GM19351 (cell line): ENCODE results near the gene PRIMA1.

Source experiments
- ATAC-seq: cut with Tn5 transposase; IDR thresholded peaks from one replicate; pipeline ENCODE4 v1.9.1; 2021; ENCODE audit warnings: mild to moderate bottlenecking, moderate library complexity; ENCODE audit not compliant: unreplicated experiment

Gene PRIMA1

DNA sequence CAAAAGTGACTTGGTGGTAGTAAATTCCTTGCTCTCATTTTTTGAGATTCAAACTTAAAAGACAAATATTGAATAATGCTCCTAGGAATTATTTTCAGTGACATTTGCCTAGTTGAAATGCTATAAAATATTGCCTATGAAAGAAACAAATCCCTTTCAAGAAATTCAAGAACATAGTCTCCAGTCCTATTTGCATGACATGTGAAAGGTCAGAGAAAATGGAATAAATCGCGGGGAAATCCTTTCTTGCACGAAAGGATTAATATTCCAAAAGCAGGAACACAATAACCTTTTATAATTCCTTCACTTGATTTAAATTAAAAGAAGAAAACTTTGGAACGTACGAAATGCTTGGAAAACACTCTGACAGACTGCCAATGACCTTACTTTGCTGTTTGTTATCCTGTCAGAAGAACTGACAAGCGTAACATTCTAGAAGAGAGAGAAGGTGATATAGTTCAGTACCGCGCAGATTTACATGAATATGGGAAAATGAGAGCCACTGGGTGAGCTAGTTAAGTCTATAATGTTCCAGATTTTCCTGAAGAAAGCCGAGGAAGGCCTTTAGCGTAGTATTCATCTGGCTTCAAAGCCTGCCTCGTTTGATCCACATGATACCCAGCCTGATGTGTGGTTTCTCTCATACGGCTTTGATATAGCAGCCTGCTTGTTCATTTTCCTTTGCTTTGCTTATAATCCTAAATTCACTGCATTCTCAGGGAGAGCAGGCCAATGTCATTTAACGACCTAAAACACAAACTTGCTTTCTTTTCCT, 103.0 kb downstream of the PRIMA1 start:
- ATAC-seq = no peak

- no peak for ATAC-seq
These were observed 105.1 kb downstream of the PRIMA1 start for GRCh38 chr14:93683226-93683625.

DNA sequence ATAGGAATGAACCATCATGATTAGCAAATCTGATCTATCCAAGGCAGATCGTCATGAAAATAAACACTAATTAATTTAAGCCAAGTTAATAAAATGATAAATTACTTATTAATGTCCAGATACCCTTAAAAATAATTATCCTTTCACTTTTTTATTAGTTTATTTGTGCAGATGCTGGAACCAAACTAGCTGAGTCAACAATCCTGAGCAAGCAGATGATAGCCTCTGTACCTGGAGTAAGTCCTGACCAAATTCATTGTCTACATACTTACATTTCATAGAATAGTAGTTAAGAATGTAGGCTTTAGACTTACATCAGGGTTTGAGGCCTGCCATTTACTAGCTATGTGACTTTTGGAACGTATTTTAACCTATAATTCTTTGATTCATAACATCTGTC, 105.8 kb downstream of the PRIMA1 start:
- no peak for ATAC-seq

DNA sequence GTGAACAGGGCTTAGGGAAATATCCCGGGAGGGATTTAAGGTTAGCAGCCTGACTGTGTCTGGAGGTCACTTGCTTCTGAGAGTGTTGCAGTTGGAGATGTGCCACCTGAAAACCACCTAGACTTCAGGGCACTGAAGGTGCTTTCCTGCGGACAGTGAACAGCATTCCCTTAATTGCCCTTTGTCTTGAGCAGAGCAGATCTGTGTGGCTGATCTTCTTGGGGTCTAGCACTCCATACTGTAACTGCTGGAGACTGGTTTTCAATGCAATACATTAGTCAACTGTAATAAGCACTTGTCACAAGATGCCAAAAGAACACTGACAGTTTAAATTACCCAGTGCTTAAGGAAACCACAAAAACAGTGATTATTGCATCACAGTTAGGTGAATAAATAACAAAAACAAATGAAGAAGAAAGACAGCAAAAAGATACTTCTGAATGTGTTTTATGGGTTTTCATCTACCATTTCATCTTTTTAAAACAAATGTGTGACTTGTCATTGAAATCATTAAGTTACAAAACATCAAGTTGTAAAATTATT, 111.8 kb downstream of the PRIMA1 start:
- ATAC-seq = no peak

- ATAC-seq = no peak
These were observed 112.6 kb downstream of the PRIMA1 start for GRCh38 chr14:93675651-93676050.

- ATAC-seq = no peak
These were observed 113.9 kb downstream of the PRIMA1 start for GRCh38 chr14:93674343-93674742.

DNA sequence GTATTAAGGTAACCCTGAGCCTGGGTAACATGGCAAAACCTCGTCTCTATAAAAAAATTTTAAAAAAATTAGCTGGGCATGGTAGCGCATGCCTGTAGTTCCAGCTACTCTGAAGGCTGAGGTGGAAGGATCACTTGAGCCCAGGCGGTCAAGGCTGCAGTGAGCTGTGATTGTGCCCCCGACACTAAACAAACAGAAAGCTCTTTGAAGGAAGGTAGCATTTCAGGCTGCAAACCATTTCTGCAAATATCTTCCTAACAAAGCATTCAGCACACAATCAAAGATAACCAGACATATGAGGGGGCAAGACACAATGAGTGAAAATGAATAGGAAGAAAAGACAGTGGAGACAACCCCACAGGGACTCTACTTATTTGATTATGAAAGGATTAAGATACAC, 118.7 kb downstream of the PRIMA1 start:
- no peak for ATAC-seq
